Epithelial cell of proximal tubule (primary cell): ENCODE data around the gene BCCIP. TPM values are rescaled to one million over a fixed set of nuclear protein-coding genes. Genes with fewer than 3 reads are reported as not detected.
A peak's percentile ranks its signal among the peaks of the same experiment; 100 is the strongest.

Experiments
- DNase-seq: peaks from one replicate; pipeline ENCODE4 v3.0.0-alpha.2; 2011; ENCODE audit warnings: low read depth
- H3K4me3 ChIP-seq: 2 replicates; pipeline ENCODE4 v1.5.1; 2011; ENCODE audit warnings: low read depth, mild to moderate bottlenecking, low read length
- CTCF ChIP-seq: conservative IDR thresholded peaks from 2 replicates; pipeline ENCODE4 v1.5.1; 2012; ENCODE audit warnings: low read depth, mild to moderate bottlenecking, low read length
- total RNA-seq: library from RNA; depleted of rRNA; stranded (reverse); fragments of >200 nt; gene quantifications from 2 replicates; pipeline ENCODE4 v1.2.3, GENCODE V29; 2015

The BCCIP gene
- total RNA-seq, 1 donor from 2014 or later = 57.2 TPM

GRCh38 chr10:125878957-125879835, 55.9 kb downstream of the BCCIP start:
- H3K4me3 ChIP-seq = no peak overlapping the region
- peak; percentile 74 for DNase-seq
- no peak for TF ChIP-seq CTCF

GRCh38 chr10:125880719-125881118, 57.4 kb downstream of the BCCIP start:
- no peak for TF ChIP-seq CTCF
- no peak overlapping the region for H3K4me3 ChIP-seq
- no peak for DNase-seq

- no peak within 1 kb of the TSS for H3K4me3 ChIP-seq
- DNase-seq = no peak
- no peak for TF ChIP-seq CTCF
These were observed 57.8 kb downstream of the BCCIP start, which contains the start of gene DHX32 for GRCh38 chr10:125881192-125881591. TSS of gene DHX32 (minus strand) at chr10:125881292. CDS start at chr10:125880824, 468 bp downstream.

GRCh38 chr10:125882596-125882995, 59.2 kb downstream of the BCCIP start:
- H3K4me3 ChIP-seq = no peak overlapping the region
- no peak for TF ChIP-seq CTCF
- no peak for DNase-seq

- TF ChIP-seq CTCF = no peak
- no peak for DNase-seq
- H3K4me3 ChIP-seq = no peak overlapping the region
These were observed 59.9 kb downstream of the BCCIP start for GRCh38 chr10:125883211-125883610.

Other genes with a start within 250 kb of the BCCIP start
- not detected in 2 replicates for gene TEX36, start 140.4 kb upstream of the BCCIP start, total RNA-seq
- 14.5 and 15.4 TPM in 2 replicates for gene EDRF1, start 103.8 kb upstream of the BCCIP start, total RNA-seq
- gene MMP21, start 47.7 kb upstream of the BCCIP start, total RNA-seq = 0.06 TPM in 1 of 2 replicates, not detected in the other
- gene UROS, start 288 bp upstream of the BCCIP start, total RNA-seq = 56.8 and 56.9 TPM in 2 replicates
- 29.6 and 38.8 TPM in 2 replicates for gene DHX32, start 57.7 kb downstream of the BCCIP start, total RNA-seq
- gene FANK1, start 73.0 kb downstream of the BCCIP start, total RNA-seq = 2.8 and 9.2 TPM in 2 replicates